GM18498 (cell line): ENCODE results near the gene PPP2R3B.
"Not testable (repeated sequence)": the region's sequence is repeated elsewhere in the genome, so short reads cannot be mapped to it uniquely, and the experiment has no call there.

Source experiments
- ATAC-seq: cut with Tn5 transposase; IDR thresholded peaks from one replicate; pipeline ENCODE4 v1.9.1; 2021; ENCODE audit warnings: mild to moderate bottlenecking, moderate library complexity; ENCODE audit not compliant: unreplicated experiment

Gene PPP2R3B

GRCh38 chrX:340641-341423 is 45.9 kb downstream of the PPP2R3B start:
- no peak for ATAC-seq

- ATAC-seq: no peak
Observed at GRCh38 chrX:340121-340520, 46.6 kb downstream of the PPP2R3B start.

- no peak for ATAC-seq
Observed at GRCh38 chrX:338836-339400, 47.8 kb downstream of the PPP2R3B start.

GRCh38 chrX:338281-338835 is 48.3 kb downstream of the PPP2R3B start:
- no peak for ATAC-seq

- no peak for ATAC-seq
Observed at GRCh38 chrX:337331-337831, 49.3 kb downstream of the PPP2R3B start.

GRCh38 chrX:336227-336626 is 50.5 kb downstream of the PPP2R3B start:
- ATAC-seq: no peak

- ATAC-seq: no peak
Observed at GRCh38 chrX:335758-336155, 51.0 kb downstream of the PPP2R3B start.

GRCh38 chrX:334971-335757 is 51.5 kb downstream of the PPP2R3B start:
- ATAC-seq: no peak

- ATAC-seq: no peak
Observed at GRCh38 chrX:334331-334891, 52.3 kb downstream of the PPP2R3B start.

GRCh38 chrX:333611-334311 is 52.9 kb downstream of the PPP2R3B start:
- ATAC-seq: no peak

- no peak for ATAC-seq
Observed at GRCh38 chrX:332916-333610, 53.6 kb downstream of the PPP2R3B start.

- ATAC-seq: no peak
Observed at GRCh38 chrX:332496-332860, 54.2 kb downstream of the PPP2R3B start.

- ATAC-seq: no peak
Observed at GRCh38 chrX:331825-332495, 54.7 kb downstream of the PPP2R3B start.

- no peak for ATAC-seq
Observed at GRCh38 chrX:331151-331824, 55.4 kb downstream of the PPP2R3B start.

- no peak for ATAC-seq
Observed at GRCh38 chrX:330726-331150, 56.0 kb downstream of the PPP2R3B start.

- not testable (repeated sequence) for ATAC-seq
Observed at GRCh38 chrX:330141-330725, 56.5 kb downstream of the PPP2R3B start.

- no peak for ATAC-seq
Observed at GRCh38 chrX:329291-329910, 57.3 kb downstream of the PPP2R3B start.

GRCh38 chrX:327660-328126 is 59.0 kb downstream of the PPP2R3B start:
- ATAC-seq: no peak
